HG03280 (cell line): Measurements from ENCODE around the gene ACADM.
"Not testable (repeated sequence)": the region's sequence is repeated elsewhere in the genome, so short reads cannot be mapped to it uniquely, and the experiment has no call there.

Experiments used
- ATAC-seq: cut with Tn5 transposase; IDR thresholded peaks from one replicate; pipeline ENCODE4 v1.9.1; 2021; ENCODE audit warnings: mild to moderate bottlenecking, moderate library complexity; ENCODE audit not compliant: unreplicated experiment

Gene ACADM

GRCh38 chr1:75724472-75725022, at the start of gene ACADM:
Gene ACADM, plus strand, starts transcription at chr1:75724709. Its CDS starts 79 bp downstream, at chr1:75724788.
- ATAC-seq, result peak; percentile 94

- ATAC-seq, result no peak
Observed at GRCh38 chr1:75677443-75677842, 47.1 kb upstream of the ACADM start.

- ATAC-seq, result not testable (repeated sequence)
Observed at GRCh38 chr1:75677964-75678363, 46.5 kb upstream of the ACADM start.

GRCh38 chr1:75690547-75690946, 34.0 kb upstream of the ACADM start:
- ATAC-seq, result no peak

- no peak for ATAC-seq
Observed at GRCh38 chr1:75693551-75693950, 31.0 kb upstream of the ACADM start.

GRCh38 chr1:75696000-75696399, 28.5 kb upstream of the ACADM start:
- no peak for ATAC-seq

GRCh38 chr1:75707191-75707590, 17.3 kb upstream of the ACADM start:
- no peak for ATAC-seq

- no peak for ATAC-seq
Observed at GRCh38 chr1:75708910-75709309, 15.6 kb upstream of the ACADM start.

GRCh38 chr1:75710832-75711231, 13.7 kb upstream of the ACADM start:
- no peak for ATAC-seq

GRCh38 chr1:75711846-75712245, 12.7 kb upstream of the ACADM start:
- no peak for ATAC-seq

GRCh38 chr1:75712306-75712705, 12.2 kb upstream of the ACADM start:
- no peak for ATAC-seq

GRCh38 chr1:75719810-75720209, 4.7 kb upstream of the ACADM start:
- no peak for ATAC-seq

- no peak for ATAC-seq
Observed at GRCh38 chr1:75720325-75720724, 4.2 kb upstream of the ACADM start.

GRCh38 chr1:75720820-75721219, 3.7 kb upstream of the ACADM start:
- ATAC-seq, result no peak

GRCh38 chr1:75722246-75722645, 2.3 kb upstream of the ACADM start:
- not testable (repeated sequence) for ATAC-seq

- ATAC-seq, result no peak
Observed at GRCh38 chr1:75722966-75723365, 1.5 kb upstream of the ACADM start.

GRCh38 chr1:75723989-75724471, 479 bp upstream of the ACADM start:
- ATAC-seq, result peak; percentile 73

GRCh38 chr1:75725266-75725665, 757 bp downstream of the ACADM start:
- ATAC-seq, result no peak

- ATAC-seq, result no peak
Observed at GRCh38 chr1:75725861-75726361, 1.4 kb downstream of the ACADM start.

GRCh38 chr1:75727571-75727970, 3.1 kb downstream of the ACADM start:
- ATAC-seq, result no peak

GRCh38 chr1:75730432-75730831, 5.9 kb downstream of the ACADM start:
- no peak for ATAC-seq

GRCh38 chr1:75731881-75732280, 7.4 kb downstream of the ACADM start:
- no peak for ATAC-seq

- ATAC-seq, result no peak
Observed at GRCh38 chr1:75732703-75733102, 8.2 kb downstream of the ACADM start.
